GM18868 (cell line): ENCODE results near the gene KCNE1.
"Not testable (repeated sequence)": the region's sequence is repeated elsewhere in the genome, so short reads cannot be mapped to it uniquely, and the experiment has no call there.

Experiments used
- ATAC-seq: cut with Tn5 transposase; IDR thresholded peaks from one replicate; pipeline ENCODE4 v1.9.1; 2021; ENCODE audit warnings: mild to moderate bottlenecking, moderate library complexity; ENCODE audit not compliant: unreplicated experiment

KCNE1 gene

GRCh38 chr21:34514576-34515115, 2.6 kb upstream of the KCNE1 start:
- ATAC-seq: no peak

GRCh38 chr21:34513129-34513675, 1.2 kb upstream of the KCNE1 start:
- no peak for ATAC-seq

- ATAC-seq: no peak
Measured at GRCh38 chr21:34511181-34511580, 829 bp downstream of the KCNE1 start.

GRCh38 chr21:34510148-34511142, 1.6 kb downstream of the KCNE1 start:
- peak; percentile 72 for ATAC-seq

GRCh38 chr21:34509151-34509550, 2.9 kb downstream of the KCNE1 start:
- ATAC-seq: no peak

- no peak for ATAC-seq
Measured at GRCh38 chr21:34504595-34504994, 7.4 kb downstream of the KCNE1 start.

GRCh38 chr21:34502480-34503106, 9.4 kb downstream of the KCNE1 start:
- ATAC-seq: no peak

- no peak for ATAC-seq
Measured at GRCh38 chr21:34501716-34502115, 10.3 kb downstream of the KCNE1 start.

GRCh38 chr21:34500191-34500590, 11.8 kb downstream of the KCNE1 start:
- no peak for ATAC-seq

- no peak for ATAC-seq
Measured at GRCh38 chr21:34499116-34499515, 12.9 kb downstream of the KCNE1 start.

GRCh38 chr21:34498623-34499022, 13.4 kb downstream of the KCNE1 start:
- no peak for ATAC-seq

GRCh38 chr21:34483854-34484253, 28.2 kb downstream of the KCNE1 start:
- not testable (repeated sequence) for ATAC-seq

- ATAC-seq: not testable (repeated sequence)
Measured at GRCh38 chr21:34483435-34483834, 28.6 kb downstream of the KCNE1 start.

- not testable (repeated sequence) for ATAC-seq
Measured at GRCh38 chr21:34467333-34467732, 44.7 kb downstream of the KCNE1 start.

GRCh38 chr21:34459426-34459825, 52.6 kb downstream of the KCNE1 start:
- ATAC-seq: not testable (repeated sequence)

GRCh38 chr21:34458266-34458665, 53.7 kb downstream of the KCNE1 start:
- ATAC-seq: not testable (repeated sequence)

- not testable (repeated sequence) for ATAC-seq
Measured at GRCh38 chr21:34456180-34456579, 55.8 kb downstream of the KCNE1 start.

GRCh38 chr21:34455628-34456027, 56.4 kb downstream of the KCNE1 start:
- ATAC-seq: not testable (repeated sequence)

- ATAC-seq: not testable (repeated sequence)
Measured at GRCh38 chr21:34447018-34447417, 65.0 kb downstream of the KCNE1 start.

GRCh38 chr21:34443486-34443885, 68.5 kb downstream of the KCNE1 start:
- ATAC-seq: not testable (repeated sequence)

GRCh38 chr21:34429710-34430109, 82.3 kb downstream of the KCNE1 start:
- not testable (repeated sequence) for ATAC-seq
